DND-41 (cell line): ENCODE results near the gene ZNF580.

Experiments
- CTCF ChIP-seq: IDR thresholded peaks from 2 replicates; pipeline ENCODE4 v1.5.1; 2012; ENCODE audit warnings: borderline replicate concordance, low read length, moderate library complexity, mild to moderate bottlenecking; ENCODE audit not compliant: poor library complexity, severe bottlenecking; ENCODE audit errors: extremely low read depth
- EZH2 ChIP-seq: IDR thresholded peaks from 3 replicates; pipeline ENCODE4 v1.6.1; 2012; ENCODE audit warnings: borderline replicate concordance, low read depth, mild to moderate bottlenecking, moderate library complexity, low read length, inconsistent platforms; ENCODE audit not compliant: severe bottlenecking

- TF ChIP-seq CTCF (no peak), EZH2 (no peak)
Measured at GRCh38 chr19:55681131-55682092, 40.6 kb downstream of the ZNF580 start.
